Activated CD8-positive, alpha-beta memory T cell treated with anti-CD3 and anti-CD28 coated beads for 48 hours (primary cell): Measurements from ENCODE around the gene POTEM.
"Not testable (repeated sequence)": the region's sequence is repeated elsewhere in the genome, so short reads cannot be mapped to it uniquely, and the experiment has no call there.

Experiments
- DNase-seq, 3 experiments: peaks; one replicate each; pipeline ENCODE4 v3.0.0-alpha.2; 2020; ENCODE audit warnings: low read depth in 2 of 3, low spot score in 2 of 3

POTEM gene

DNA sequence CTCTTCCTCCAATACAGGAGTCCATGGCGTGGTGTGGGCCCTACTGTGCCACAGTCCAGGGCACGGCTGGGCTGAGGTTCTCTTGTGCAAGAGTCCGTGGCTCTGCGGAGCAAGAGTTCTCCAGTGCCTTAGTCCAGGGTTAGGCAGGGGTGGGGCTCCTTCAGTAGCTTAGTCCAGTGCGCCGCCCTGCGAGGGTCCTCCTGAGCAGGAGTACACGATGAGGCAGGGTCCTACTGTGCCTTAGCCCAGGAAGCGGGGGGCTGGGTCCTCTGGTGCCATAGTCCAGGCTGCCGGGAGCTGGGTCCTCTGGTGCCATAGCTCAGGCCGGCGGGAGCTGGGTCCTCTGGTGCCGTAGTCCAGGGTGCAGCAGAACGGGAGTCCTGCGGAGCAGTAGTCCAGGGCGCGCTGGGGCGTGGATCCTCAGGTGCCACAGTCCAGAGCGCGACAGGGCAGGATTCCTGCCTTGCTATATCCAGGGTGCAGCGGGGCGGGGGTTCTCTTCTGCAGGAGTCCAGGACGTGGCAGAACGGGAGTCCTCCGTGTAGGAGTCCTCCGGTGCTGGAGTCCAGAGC, 69.7 kb downstream of the POTEM start:
- not testable (repeated sequence) for DNase-seq

DNA sequence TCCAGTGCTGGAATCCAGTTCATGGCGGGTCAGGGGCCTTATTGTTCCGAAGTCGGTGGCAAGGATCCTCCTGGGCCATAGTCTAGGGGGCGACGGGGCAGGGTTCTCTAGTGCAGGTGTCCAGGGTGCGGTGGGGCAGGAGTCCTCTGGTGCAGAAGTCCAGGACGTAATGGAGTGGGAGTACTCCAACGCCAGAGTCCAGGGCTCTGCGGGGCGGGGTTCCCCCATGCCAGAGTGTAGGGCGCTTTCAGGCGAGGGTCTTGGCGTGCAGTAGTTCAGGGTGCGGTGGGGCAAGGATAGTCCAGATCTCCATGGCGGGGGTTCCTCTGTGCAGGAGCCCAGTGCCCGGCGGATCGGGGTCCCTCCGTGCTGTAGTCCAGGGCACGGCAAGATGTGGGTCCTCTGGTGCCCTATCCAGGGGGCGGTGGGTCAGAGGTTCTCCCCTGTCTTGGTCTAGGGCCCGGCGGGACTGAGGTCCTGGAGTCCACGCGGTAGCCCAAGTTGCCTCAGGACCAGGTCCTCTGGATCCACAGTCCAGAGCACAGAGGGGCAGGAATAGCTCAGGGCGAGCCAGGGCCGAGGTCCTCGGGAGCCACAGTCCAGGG, 70.9 kb downstream of the POTEM start:
- not testable (repeated sequence) for DNase-seq

DNA sequence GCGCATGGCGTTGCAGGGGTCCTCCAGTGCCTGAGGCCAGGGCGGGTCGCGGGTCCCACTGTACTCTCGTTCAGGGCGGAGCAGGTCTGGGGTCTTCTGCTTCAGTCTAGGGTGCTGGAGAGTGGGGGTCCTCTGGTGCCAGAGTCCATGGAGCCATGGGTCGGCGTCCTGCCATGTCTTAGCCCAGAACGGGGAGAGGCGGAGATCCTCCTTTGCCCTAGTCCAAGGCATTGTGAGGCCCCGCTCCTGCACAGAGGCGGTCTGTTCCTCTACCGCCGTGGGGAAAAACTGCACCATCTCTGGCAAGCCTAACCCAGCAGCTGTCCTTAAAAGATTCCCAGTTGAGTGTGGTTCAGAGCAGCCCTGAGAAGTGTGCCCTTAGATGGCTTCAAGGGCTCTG, 71.6 kb downstream of the POTEM start:
- not testable (repeated sequence) for DNase-seq

DNA sequence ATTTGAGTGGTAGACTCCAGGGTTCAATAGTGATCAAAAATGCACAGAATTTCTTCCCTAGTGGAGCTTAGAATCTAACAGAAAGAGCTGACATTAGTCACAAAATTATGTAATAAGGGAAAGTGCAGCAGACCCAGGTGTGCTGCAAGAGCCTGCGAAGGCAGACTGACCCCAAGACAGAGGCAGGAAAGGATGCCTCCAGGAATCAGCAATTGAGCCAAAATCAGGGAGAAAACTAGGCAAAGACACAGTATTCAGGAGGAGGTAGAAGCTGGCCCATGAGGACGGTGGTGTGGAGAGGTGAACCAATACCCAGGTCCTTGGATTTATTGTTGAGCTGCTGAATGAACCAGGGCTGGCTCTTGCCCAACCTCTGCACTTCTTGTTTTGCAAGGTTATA, 76.2 kb downstream of the POTEM start:
- not testable (repeated sequence) for DNase-seq
